Measurements from ENCODE around the gene IL2RA.

The IL2RA gene

GRCh38 chr10:6036861-6037321 is 25.3 kb downstream of the IL2RA start:
- no peak overlapping the region for H2AFZ ChIP-seq (ENCODE audit: low read depth, low read length, severe bottlenecking)
- no peaks in the 10 kb centered on the region for H3F3A ChIP-seq (ENCODE audit: insufficient read depth)
- no peaks in the 10 kb centered on the region for H3K27me3 ChIP-seq (ENCODE audit: low read length)
- no peak overlapping the region for H3K4me2 ChIP-seq (ENCODE audit: low read depth, low read length, poor library complexity, severe bottlenecking)
- H3K79me2 ChIP-seq (ENCODE audit: insufficient read depth, low read length), result no peaks in the 10 kb centered on the region
- no peak for TF ChIP-seq CTCF (IDR thresholded peaks at IDR 0.05; ENCODE audit: insufficient read depth, low read length, poor library complexity, severe bottlenecking)
- TF ChIP-seq EZH2phosphoT487 (conservative IDR thresholded peaks at IDR 0.05; ENCODE audit: low read length), result no peak
- no peaks in the 10 kb centered on the region for H3K36me3 ChIP-seq (ENCODE audit: low read length)
- no peak overlapping the region for H3K9ac ChIP-seq (ENCODE audit: low read length)
- H3K9me2 ChIP-seq (replicated peaks; ENCODE audit: insufficient read depth, low read length), result no peaks in the 10 kb centered on the region
- H3K4me3 ChIP-seq (ENCODE audit: insufficient read depth, low read length, poor library complexity, severe bottlenecking), result no peak overlapping the region
- H4K20me1 ChIP-seq (ENCODE audit: low read depth, low read length), result no peaks in the 10 kb centered on the region
- H3K27ac ChIP-seq (ENCODE audit: low read depth, low read length), result no peak overlapping the region
- H3K9me3 ChIP-seq (ENCODE audit: insufficient read depth, low read length), result no peaks in the 10 kb centered on the region

GRCh38 chr10:6035931-6036575 is 26.1 kb downstream of the IL2RA start:
- Histone ChIP-seq H3F3A (ENCODE audit: insufficient read depth) (no peaks in the 10 kb centered on the region), H3K27ac (ENCODE audit: low read depth, low read length) (no peak overlapping the region), H4K20me1 (ENCODE audit: low read depth, low read length) (no peaks in the 10 kb centered on the region), H3K4me2 (ENCODE audit: low read depth, low read length, poor library complexity, severe bottlenecking) (no peak overlapping the region), H3K9me3 (ENCODE audit: insufficient read depth, low read length) (peaks cover under 1% of the 10 kb centered on the region; the same call in 1 of the 2 replicates), H2AFZ (ENCODE audit: low read depth, low read length, severe bottlenecking) (no peak overlapping the region), H3K79me2 (ENCODE audit: insufficient read depth, low read length) (no peaks in the 10 kb centered on the region), H3K27me3 (ENCODE audit: low read length) (no peaks in the 10 kb centered on the region), H3K4me3 (ENCODE audit: insufficient read depth, low read length, poor library complexity, severe bottlenecking) (no peak overlapping the region), H3K9me2 (replicated peaks; ENCODE audit: insufficient read depth, low read length) (no peaks in the 10 kb centered on the region), H3K9ac (ENCODE audit: low read length) (no peak overlapping the region), H3K36me3 (ENCODE audit: low read length) (no peaks in the 10 kb centered on the region)
- TF ChIP-seq CTCF (IDR thresholded peaks at IDR 0.05; ENCODE audit: insufficient read depth, low read length, poor library complexity, severe bottlenecking), result no peak
- TF ChIP-seq EZH2phosphoT487 (conservative IDR thresholded peaks at IDR 0.05; ENCODE audit: low read length), result no peak

- Histone ChIP-seq H3K9me2 (replicated peaks; ENCODE audit: insufficient read depth, low read length) (no peaks in the 10 kb centered on the region), H3K9me3 (ENCODE audit: insufficient read depth, low read length) (peaks cover 8% of the 10 kb centered on the region; the same call in 1 of the 2 replicates), H3K4me2 (ENCODE audit: low read depth, low read length, poor library complexity, severe bottlenecking) (no peak overlapping the region), H3F3A (ENCODE audit: insufficient read depth) (no peaks in the 10 kb centered on the region), H4K20me1 (ENCODE audit: low read depth, low read length) (no peaks in the 10 kb centered on the region), H3K79me2 (ENCODE audit: insufficient read depth, low read length) (no peaks in the 10 kb centered on the region), H3K27ac (ENCODE audit: low read depth, low read length) (no peak overlapping the region), H3K9ac (ENCODE audit: low read length) (no peak overlapping the region), H3K27me3 (ENCODE audit: low read length) (no peaks in the 10 kb centered on the region), H3K36me3 (ENCODE audit: low read length) (peaks cover 6% of the 10 kb centered on the region), H2AFZ (ENCODE audit: low read depth, low read length, severe bottlenecking) (no peak overlapping the region), H3K4me3 (ENCODE audit: insufficient read depth, low read length, poor library complexity, severe bottlenecking) (no peak overlapping the region)
- TF ChIP-seq EZH2phosphoT487 (conservative IDR thresholded peaks at IDR 0.05; ENCODE audit: low read length) (no peak), CTCF (IDR thresholded peaks at IDR 0.05; ENCODE audit: insufficient read depth, low read length, poor library complexity, severe bottlenecking) (no peak)
Observed at GRCh38 chr10:6035101-6035834, 26.9 kb downstream of the IL2RA start.
